Measurements from ENCODE around the gene NRXN2. TPM values are rescaled to one million over a fixed set of nuclear protein-coding genes. Genes with fewer than 3 reads are reported as not detected.

NRXN2 gene
- total RNA-seq, 1 donor from 2014 or later: 2.2 TPM

- H3K27me3 Mint-ChIP-seq (ENCODE audit: insufficient read depth, low read depth): peaks cover 7% of the 10 kb centered on the region
- peaks cover 3% of the 10 kb centered on the region for H3K36me3 Mint-ChIP-seq
- no peak overlapping the region for H3K27ac Mint-ChIP-seq
Measured at GRCh38 chr11:64681171-64681570, 41.8 kb downstream of the NRXN2 start.

GRCh38 chr11:64679846-64680245 is 43.2 kb downstream of the NRXN2 start:
- no peak for DNase-seq (ENCODE audit: low spot score)
- H3K27me3 ChIP-seq: peaks cover 44% of the 10 kb centered on the region
- Mint-ChIP-seq H3K4me1 (peaks cover 26% of the 10 kb centered on the region), H3K27me3 (ENCODE audit: insufficient read depth, low read depth) (peaks cover 7% of the 10 kb centered on the region), H3K27ac (no peak overlapping the region), H3K9me3 (no peaks in the 10 kb centered on the region), H3K36me3 (peaks cover 3% of the 10 kb centered on the region), H3K4me3 (no peak overlapping the region)
- H3K9me3 ChIP-seq (ENCODE audit: low read depth): no peaks in the 10 kb centered on the region
- peaks cover 15% of the 10 kb centered on the region for H3K4me1 ChIP-seq
- H3K79me2 ChIP-seq (ENCODE audit: low read depth): no peaks in the 10 kb centered on the region
- H3F3A ChIP-seq (ENCODE audit: low read depth): no peaks in the 10 kb centered on the region
- H3K36me3 ChIP-seq: no peaks in the 10 kb centered on the region
- no peak overlapping the region for H3K27ac ChIP-seq
- no peak for TF ChIP-seq EZH2phosphoT487 (IDR thresholded peaks at IDR 0.05)
- TF ChIP-seq CTCF (IDR thresholded peaks at IDR 0.05): no peak
- no peak for TF ChIP-seq EZH2 (IDR thresholded peaks at IDR 0.05)
- no peak overlapping the region for H3K9ac ChIP-seq
- no peaks in the 10 kb centered on the region for H4K20me1 ChIP-seq (ENCODE audit: low read depth)
- H2AFZ ChIP-seq (replicated peaks): no peak overlapping the region
- H3K4me3 ChIP-seq: no peak overlapping the region
- no peak overlapping the region for H3K4me2 ChIP-seq

More at GRCh38 chr11:64681171-64681570, 41.8 kb downstream of the NRXN2 start:
- H3K4me1 ChIP-seq: peaks cover 15% of the 10 kb centered on the region
- no peaks in the 10 kb centered on the region for H3K9me3 ChIP-seq (ENCODE audit: low read depth)
- no peak for DNase-seq (ENCODE audit: low spot score)
- H3F3A ChIP-seq (ENCODE audit: low read depth): no peaks in the 10 kb centered on the region
- H3K27ac ChIP-seq: no peak overlapping the region
- peaks cover 44% of the 10 kb centered on the region for H3K27me3 ChIP-seq
- H3K36me3 ChIP-seq: no peaks in the 10 kb centered on the region
- no peak overlapping the region for H3K9ac ChIP-seq
- no peak overlapping the region for H3K4me2 ChIP-seq
- Mint-ChIP-seq H3K9me3 (no peaks in the 10 kb centered on the region), H3K4me1 (peaks cover 14% of the 10 kb centered on the region), H3K4me3 (no peak overlapping the region)
- H4K20me1 ChIP-seq (ENCODE audit: low read depth): no peaks in the 10 kb centered on the region
- H3K79me2 ChIP-seq (ENCODE audit: low read depth): no peaks in the 10 kb centered on the region
- H3K4me3 ChIP-seq: no peak overlapping the region
- TF ChIP-seq EZH2phosphoT487 (IDR thresholded peaks at IDR 0.05) (no peak), EZH2 (IDR thresholded peaks at IDR 0.05) (no peak), CTCF (IDR thresholded peaks at IDR 0.05) (no peak)
- no peak overlapping the region for H2AFZ ChIP-seq (replicated peaks)

GRCh38 chr11:64677441-64678023 is 45.5 kb downstream of the NRXN2 start:
- Histone ChIP-seq H3K4me2 (no peak overlapping the region), H3F3A (ENCODE audit: low read depth) (no peaks in the 10 kb centered on the region), H4K20me1 (ENCODE audit: low read depth) (no peaks in the 10 kb centered on the region), H3K27ac (no peak overlapping the region), H3K4me3 (no peak overlapping the region), H3K36me3 (no peaks in the 10 kb centered on the region), H3K4me1 (peaks cover 15% of the 10 kb centered on the region), H3K79me2 (ENCODE audit: low read depth) (no peaks in the 10 kb centered on the region), H3K9ac (no peak overlapping the region), H2AFZ (replicated peaks) (peak overlapping the region; percentile 36), H3K27me3 (peaks cover 45% of the 10 kb centered on the region), H3K9me3 (ENCODE audit: low read depth) (no peaks in the 10 kb centered on the region)
- Mint-ChIP-seq H3K36me3 (no peaks in the 10 kb centered on the region), H3K27me3 (ENCODE audit: insufficient read depth, low read depth) (peaks cover 7% of the 10 kb centered on the region), H3K27ac (no peak overlapping the region), H3K9me3 (no peaks in the 10 kb centered on the region), H3K4me1 (peaks cover 30% of the 10 kb centered on the region), H3K4me3 (no peak overlapping the region)
- TF ChIP-seq CTCF (IDR thresholded peaks at IDR 0.05) (no peak), EZH2 (IDR thresholded peaks at IDR 0.05) (no peak), EZH2phosphoT487 (IDR thresholded peaks at IDR 0.05) (no peak)
- DNase-seq (ENCODE audit: low spot score): no peak
